ENCODE data around the gene LRPPRC.
"Not testable (repeated sequence)": the region's sequence is repeated elsewhere in the genome, so short reads cannot be mapped to it uniquely, and the experiment has no call there.

Gene LRPPRC

GRCh38 chr2:43995733-43996533, at the start of gene LRPPRC:
Gene LRPPRC, minus strand, starts transcription at chr2:43995989. Its CDS starts 42 bp downstream, at chr2:43995947.
- H3K27me3 Mint-ChIP-seq = no peaks in the 10 kb centered on the region
- peak within 1 kb of the TSS; percentile 100 for H3K27ac Mint-ChIP-seq
- DNase-seq (peak; percentile 88 to 94), ATAC-seq (peak; percentile 97)
- no peaks in the 10 kb centered on the region for H3K9me3 Mint-ChIP-seq
- H3K4me1 Mint-ChIP-seq = peaks cover 45% of the 10 kb centered on the region
- peak within 1 kb of the TSS; percentile 83 to 91 for H3K4me3 Mint-ChIP-seq

GRCh38 chr2:44045061-44045460, 49.3 kb upstream of the LRPPRC start:
- Mint-ChIP-seq H3K27ac (no peak overlapping the region), H3K9me3 (no peaks in the 10 kb centered on the region), H3K27me3 (no peaks in the 10 kb centered on the region), H3K4me3 (no peak overlapping the region), H3K4me1 (no peaks in the 10 kb centered on the region)
- DNase-seq (no peak), ATAC-seq (no peak)

- no peaks in the 10 kb centered on the region for H3K9me3 Mint-ChIP-seq
- no peak overlapping the region for H3K4me3 Mint-ChIP-seq
- no peaks in the 10 kb centered on the region for H3K4me1 Mint-ChIP-seq
- H3K27ac Mint-ChIP-seq = no peak overlapping the region
- peak; percentile 77 to 86 for DNase-seq
- ATAC-seq = peak; percentile 100
- no peaks in the 10 kb centered on the region for H3K27me3 Mint-ChIP-seq
Measured at GRCh38 chr2:44044281-44044720, 48.5 kb upstream of the LRPPRC start.

- H3K4me1 Mint-ChIP-seq = no peaks in the 10 kb centered on the region
Measured at GRCh38 chr2:44040365-44040764, 44.6 kb upstream of the LRPPRC start.

GRCh38 chr2:44038277-44038676, 42.5 kb upstream of the LRPPRC start:
- DNase-seq (no peak), ATAC-seq (no peak)
- Mint-ChIP-seq H3K9me3 (no peaks in the 10 kb centered on the region), H3K27ac (peak overlapping the region in 1 of 2 donors; percentile 71), H3K4me3 (no peak overlapping the region), H3K4me1 (no peaks in the 10 kb centered on the region), H3K27me3 (no peaks in the 10 kb centered on the region)

More at GRCh38 chr2:44040365-44040764, 44.6 kb upstream of the LRPPRC start:
- Mint-ChIP-seq H3K27me3 (no peaks in the 10 kb centered on the region), H3K4me3 (no peak overlapping the region), H3K9me3 (no peaks in the 10 kb centered on the region), H3K27ac (no peak overlapping the region)
- ATAC-seq = no peak
- no peak for DNase-seq

GRCh38 chr2:44037221-44037620, 41.4 kb upstream of the LRPPRC start:
- ATAC-seq = no peak
- no peaks in the 10 kb centered on the region for H3K9me3 Mint-ChIP-seq

GRCh38 chr2:44033947-44034346, 38.2 kb upstream of the LRPPRC start:
- no peak for ATAC-seq
- Mint-ChIP-seq H3K4me3 (no peak overlapping the region), H3K4me1 (no peaks in the 10 kb centered on the region), H3K27me3 (peaks cover 16% of the 10 kb centered on the region), H3K9me3 (no peaks in the 10 kb centered on the region), H3K27ac (no peak overlapping the region)
- no peak for DNase-seq

More at GRCh38 chr2:44037221-44037620, 41.4 kb upstream of the LRPPRC start:
- no peak for DNase-seq
- peaks cover 9% of the 10 kb centered on the region for H3K27me3 Mint-ChIP-seq
- no peaks in the 10 kb centered on the region for H3K4me1 Mint-ChIP-seq
- no peak overlapping the region for H3K27ac Mint-ChIP-seq
- no peak overlapping the region for H3K4me3 Mint-ChIP-seq

- ATAC-seq, H3K9me3 Mint-ChIP-seq, H3K4me3 Mint-ChIP-seq, H3K4me1 Mint-ChIP-seq, H3K27ac Mint-ChIP-seq, DNase-seq: not testable (repeated sequence)
- peaks cover 23% of the 10 kb centered on the region for H3K27me3 Mint-ChIP-seq
Measured at GRCh38 chr2:44027076-44027475, 31.3 kb upstream of the LRPPRC start.

GRCh38 chr2:44016282-44016681, 20.5 kb upstream of the LRPPRC start:
- Mint-ChIP-seq H3K27me3 (peaks cover 18% of the 10 kb centered on the region), H3K4me1 (peaks cover 5% of the 10 kb centered on the region), H3K27ac (no peak overlapping the region), H3K9me3 (no peaks in the 10 kb centered on the region), H3K4me3 (no peak overlapping the region)
- no peak for ATAC-seq
- peak; percentile 10 to 21 for DNase-seq

- ATAC-seq = no peak
- Mint-ChIP-seq H3K27me3 (peaks cover 19% of the 10 kb centered on the region), H3K9me3 (no peaks in the 10 kb centered on the region), H3K4me3 (no peak overlapping the region), H3K27ac (no peak overlapping the region), H3K4me1 (peaks cover 5% of the 10 kb centered on the region)
- no peak for DNase-seq
Measured at GRCh38 chr2:44015239-44015638, 19.4 kb upstream of the LRPPRC start.

GRCh38 chr2:44013205-44013604, 17.4 kb upstream of the LRPPRC start:
- H3K4me3 Mint-ChIP-seq, H3K4me1 Mint-ChIP-seq, ATAC-seq, DNase-seq, H3K9me3 Mint-ChIP-seq: not testable (repeated sequence)
- Mint-ChIP-seq H3K27ac (peak overlapping the region in 1 of 2 donors; percentile 6), H3K27me3 (peaks cover 19% of the 10 kb centered on the region)

GRCh38 chr2:44010266-44010665, 14.5 kb upstream of the LRPPRC start:
- ATAC-seq (no peak), DNase-seq (no peak)
- H3K27me3 Mint-ChIP-seq = peaks cover 17% of the 10 kb centered on the region
- H3K4me3 Mint-ChIP-seq = no peak overlapping the region
- H3K9me3 Mint-ChIP-seq = no peaks in the 10 kb centered on the region
- peaks cover 13% of the 10 kb centered on the region for H3K4me1 Mint-ChIP-seq
- H3K27ac Mint-ChIP-seq = no peak overlapping the region

GRCh38 chr2:44009136-44009735, 13.4 kb upstream of the LRPPRC start:
- H3K9me3 Mint-ChIP-seq = no peaks in the 10 kb centered on the region
- H3K4me1 Mint-ChIP-seq = peaks cover 23% of the 10 kb centered on the region
- DNase-seq (no peak), ATAC-seq (no peak)
- no peak overlapping the region for H3K4me3 Mint-ChIP-seq
- H3K27ac Mint-ChIP-seq = no peak overlapping the region
- peaks cover 11% of the 10 kb centered on the region for H3K27me3 Mint-ChIP-seq

- peaks cover 19% of the 10 kb centered on the region for H3K4me1 Mint-ChIP-seq
- no peak for DNase-seq
- H3K4me3 Mint-ChIP-seq = peak overlapping the region in 1 of 2 donors; percentile 11
- H3K9me3 Mint-ChIP-seq = no peaks in the 10 kb centered on the region
- no peaks in the 10 kb centered on the region for H3K27me3 Mint-ChIP-seq
- ATAC-seq = no peak
- peak overlapping the region in 1 of 2 donors; percentile 7 for H3K27ac Mint-ChIP-seq
Measured at GRCh38 chr2:44005846-44006245, 10.1 kb upstream of the LRPPRC start.

GRCh38 chr2:44004735-44005602, 9.2 kb upstream of the LRPPRC start:
- Mint-ChIP-seq H3K4me3 (no peak overlapping the region), H3K27ac (peak overlapping the region; percentile 7 to 67), H3K4me1 (peaks cover 19% of the 10 kb centered on the region), H3K9me3 (no peaks in the 10 kb centered on the region), H3K27me3 (no peaks in the 10 kb centered on the region)
- DNase-seq (no peak), ATAC-seq (peak; percentile 45)

All from stimulated activated naive CD8-positive, alpha-beta T cell treated with anti-CD3 and anti-CD28 coated beads, Interleukin-15, amount 100 ng/mL, for 72 hours (primary cell).